Upper lobe of left lung (tissue), 4 donors: ENCODE measurements around the gene CFAP73.

Source experiments
- CTCF ChIP-seq, 6 experiments: fragments of 450-650 bp in 4 of 6; fragments of 200-600 bp in 2 of 6; sonication (generic) in 2 of 6; IDR thresholded peaks; one replicate each; pipeline ENCODE4 v1.5.1; 2016 to 2019; ENCODE audit warnings: antibody characterized with exemption in 6 of 6
- EP300 ChIP-seq, 4 donors: sonication (generic); formaldehyde crosslinking; IDR thresholded peaks; one replicate each; pipeline ENCODE4 v1.5.1; 2017; ENCODE audit warnings: antibody characterized with exemption in 4 of 4, control low read depth in 2 of 4
- POLR2A ChIP-seq, 4 donors: fragments of 450-650 bp; IDR thresholded peaks; one replicate each; pipeline ENCODE4 v1.5.1; 2016 to 2017; ENCODE audit warnings: antibody characterized with exemption in 4 of 4, mild to moderate bottlenecking in 2 of 4
- POLR2AphosphoS5 ChIP-seq, 2 donors: sonication (generic); formaldehyde crosslinking; IDR thresholded peaks; one replicate each; pipeline ENCODE4 v1.5.1; 2017; ENCODE audit warnings: antibody characterized with exemption in 2 of 2

GRCh38 chr12:113172185-113172584, 22.7 kb downstream of the CFAP73 start:
- TF ChIP-seq POLR2A (IDR thresholded peaks at IDR 0.05) (no peak), CTCF (IDR thresholded peaks at IDR 0.05) (no peak), EP300 (IDR thresholded peaks at IDR 0.05) (no peak), POLR2AphosphoS5 (IDR thresholded peaks at IDR 0.05) (no peak)
